H1 (cell line): ENCODE measurements around the gene TEAD2. TPM values are rescaled to one million over a fixed set of nuclear protein-coding genes. Genes with fewer than 3 reads are reported as not detected.
A peak's percentile ranks its signal among the peaks of the same experiment; 100 is the strongest.
"Not testable (repeated sequence)": the region's sequence is repeated elsewhere in the genome, so short reads cannot be mapped to it uniquely, and the experiment has no call there.

Experiments used
- CTCF ChIA-PET: fragments of 300-600 bp; sonication (Branson Sonifier 250); formaldehyde crosslinking; loops from one replicate; lab custom pipeline; 2021; ENCODE audit not compliant: partially characterized antibody; lab: Charles Lee
- POLR2A ChIA-PET: fragments of 300-600 bp; sonication (Branson Sonifier 250); formaldehyde crosslinking; loops from one replicate; lab custom pipeline; 2021; ENCODE audit warnings: inconsistent platforms; ENCODE audit not compliant: partially characterized antibody; lab: Charles Lee
- DNase-seq, 2 experiments: peaks; one replicate each; pipeline versions ENCODE4 v3.0.0 to v3.0.0-alpha.2; 2010 to 2022; ENCODE audit warnings: low spot score in 2 of 2, low read depth in 1 of 2, mixed read lengths in 1 of 2
- FAIRE-seq: peaks from 2 replicates; lab custom pipeline; 2011; peaks lifted over from hg19 to GRCh38; lab: Jason Lieb, UNC
- H2AFZ ChIP-seq: 2 replicates; pipeline ENCODE4 v1.8.1; 2012; ENCODE audit warnings: low read length, inconsistent platforms
- H2AK5ac ChIP-seq: 2 replicates; pipeline ENCODE4 v1.6.1; 2013; ENCODE audit warnings: low read depth, low read length
- H2BK120ac ChIP-seq: replicated peaks from 2 replicates; pipeline ENCODE3; 2013; ENCODE audit warnings: low read depth, low read length, inconsistent platforms
- H2BK12ac ChIP-seq: 2 replicates; pipeline ENCODE4 v1.6.1; 2013; ENCODE audit warnings: low read depth, low read length
- H2BK15ac ChIP-seq: 2 replicates; pipeline ENCODE4 v1.6.1; 2013; ENCODE audit warnings: low read length
- H2BK20ac ChIP-seq: 2 replicates; pipeline ENCODE4 v1.6.1; 2013; ENCODE audit warnings: low read length
- H2BK5ac ChIP-seq: 2 replicates; pipeline ENCODE4 v1.6.1; 2013; ENCODE audit warnings: low read depth, low read length
- H3K14ac ChIP-seq: 2 replicates; pipeline ENCODE4 v1.6.1; 2013; ENCODE audit warnings: inconsistent platforms; ENCODE audit not compliant: insufficient read length
- H3K18ac ChIP-seq: 2 replicates; pipeline ENCODE4 v1.6.1; 2013; ENCODE audit warnings: low read length; ENCODE audit errors: extremely low read depth
- H3K23ac ChIP-seq: 2 replicates; pipeline ENCODE4 v1.6.1; 2013; ENCODE audit warnings: inconsistent platforms; ENCODE audit not compliant: insufficient read length
- H3K23me2 ChIP-seq: 2 replicates; pipeline ENCODE4 v1.6.1; 2013; ENCODE audit warnings: low read depth, low read length
- H3K27ac ChIP-seq: 2 replicates; pipeline ENCODE4 v1.6.1; 2011; ENCODE audit warnings: low read depth, low read length, inconsistent platforms
- H3K27me3 ChIP-seq, 4 experiments: replicated peaks in 1 of 4; 1 replicate in 1 of 4; 2 replicates in 3 of 4; pipeline versions ENCODE4 v1.6.1 to v1.8.1; 2011 to 2013; ENCODE audit warnings: low read length in 3 of 4, mild to moderate bottlenecking in 3 of 4, inconsistent platforms in 2 of 4, mixed read lengths in 2 of 4, moderate library complexity in 1 of 4; ENCODE audit not compliant: control insufficient read depth in 3 of 4, insufficient read depth in 3 of 4; ENCODE audit errors: extremely low read depth in 1 of 4
- H3K36me3 ChIP-seq, 4 experiments: 2 replicates each; pipeline versions ENCODE4 v1.6.1 to v1.8.1; 2011 to 2013; ENCODE audit warnings: mild to moderate bottlenecking in 4 of 4, low read length in 3 of 4, moderate library complexity in 2 of 4, control low read depth in 1 of 4, inconsistent platforms in 1 of 4; ENCODE audit not compliant: insufficient read depth in 4 of 4, control insufficient read depth in 2 of 4
- H3K4ac ChIP-seq: replicated peaks from 2 replicates; pipeline ENCODE3; 2013; ENCODE audit warnings: low read length, low read depth, mixed read lengths, inconsistent platforms; ENCODE audit not compliant: insufficient read length
- H3K4me1 ChIP-seq, 4 experiments: replicated peaks in 1 of 4; 1 replicate in 1 of 4; 2 replicates in 3 of 4; pipeline versions ENCODE4 v1.6.1 to v1.8.1; 2011 to 2013; ENCODE audit warnings: low read length in 3 of 4, inconsistent platforms in 2 of 4, mixed read lengths in 1 of 4; ENCODE audit not compliant: insufficient read depth in 4 of 4, control insufficient read depth in 3 of 4
- H3K4me2 ChIP-seq, 2 experiments: 2 replicates each; pipeline versions ENCODE4 v1.6.1 to v1.8.1; 2011 to 2013; ENCODE audit warnings: low read depth in 2 of 2, low read length in 2 of 2, control low read depth in 1 of 2, inconsistent platforms in 1 of 2, mild to moderate bottlenecking in 1 of 2; ENCODE audit not compliant: insufficient read depth in 1 of 2
- H3K4me3 ChIP-seq, 4 experiments: fragments of 200-600, 300-600 bp in 1 of 4; sonication (generic), shearing (Covaris generic), sonication (Bioruptor Twin) in 1 of 4; 2 replicates each; pipeline versions ENCODE4 v1.5.1 to v1.8.1; 2011 to 2016; ENCODE audit warnings: low read length in 4 of 4, low read depth in 3 of 4, control low read depth in 2 of 4, inconsistent platforms in 2 of 4, mild to moderate bottlenecking in 2 of 4, mixed read lengths in 1 of 4, moderate library complexity in 1 of 4; ENCODE audit not compliant: insufficient read depth in 2 of 4; ENCODE audit errors: extremely low read depth in 1 of 4
- H3K56ac ChIP-seq: replicated peaks from 2 replicates; pipeline ENCODE3; 2013; ENCODE audit warnings: low read depth, mild to moderate bottlenecking, mixed read lengths, low read length, inconsistent platforms; ENCODE audit not compliant: insufficient read length
- H3K79me1 ChIP-seq: 2 replicates; pipeline ENCODE4 v1.6.1; 2013; ENCODE audit warnings: low read depth, low read length, control low read depth
- H3K79me2 ChIP-seq, 2 experiments: 2 replicates each; pipeline versions ENCODE4 v1.6.1 to v1.8.1; 2012 to 2013; ENCODE audit warnings: low read length in 2 of 2, mild to moderate bottlenecking in 2 of 2, inconsistent platforms in 1 of 2; ENCODE audit not compliant: insufficient read depth in 2 of 2, control insufficient read depth in 1 of 2
- H3K9ac ChIP-seq, 4 experiments: replicated peaks in 1 of 4; 1 replicate in 1 of 4; 2 replicates in 3 of 4; pipeline versions ENCODE4 v1.6.1 to v1.8.1; 2011 to 2013; ENCODE audit warnings: low read depth in 3 of 4, low read length in 3 of 4, control low read depth in 2 of 4, mild to moderate bottlenecking in 2 of 4, moderate library complexity in 2 of 4, inconsistent platforms in 1 of 4; ENCODE audit errors: extremely low read depth in 1 of 4
- H3K9me3 ChIP-seq, 2 experiments: 2 replicates each; pipeline versions ENCODE4 v1.6.1 to v1.8.1; 2012 to 2013; ENCODE audit warnings: mild to moderate bottlenecking in 2 of 2, moderate library complexity in 2 of 2, control low read depth in 1 of 2, inconsistent platforms in 1 of 2, low read depth in 1 of 2, low read length in 1 of 2, mixed read lengths in 1 of 2; ENCODE audit not compliant: insufficient read depth in 2 of 2
- H4K20me1 ChIP-seq, 2 experiments: replicated peaks in 1 of 2; 2 replicates each; pipeline versions ENCODE3 to v1.8.1; 2011 to 2013; ENCODE audit warnings: inconsistent platforms in 2 of 2, low read length in 2 of 2, mild to moderate bottlenecking in 1 of 2; ENCODE audit not compliant: insufficient read depth in 2 of 2, control insufficient read depth in 1 of 2
- H4K5ac ChIP-seq: 2 replicates; pipeline ENCODE4 v1.6.1; 2013; ENCODE audit warnings: low read length, low read depth, mixed read lengths, inconsistent platforms; ENCODE audit not compliant: insufficient read length
- H4K8ac ChIP-seq: 2 replicates; pipeline ENCODE4 v1.8.0; 2013; ENCODE audit warnings: mild to moderate bottlenecking, moderate library complexity, low read length, inconsistent platforms; ENCODE audit not compliant: insufficient read depth; ENCODE audit errors: extremely low read depth
- H4K91ac ChIP-seq: replicated peaks from 2 replicates; pipeline ENCODE3; 2013; ENCODE audit warnings: low read length, mixed read lengths, inconsistent platforms; ENCODE audit not compliant: insufficient read length
- KDM1A ChIP-seq: fragments of 200-600, 300-600 bp; sonication (generic); IDR thresholded peaks from 2 replicates; pipeline ENCODE4 v1.7.1; 2016; ENCODE audit warnings: mild to moderate bottlenecking, low read length, borderline replicate concordance
- WGBS, 2 experiments: shearing (Covaris generic) in 1 of 2; methylation state at CpG; one replicate each; pipeline versions ENCODE4 v1.1.6 to v1.1.7; 2013 to 2015; ENCODE audit warnings: low lambda C conversion rate in 2 of 2, mixed read lengths in 2 of 2, inconsistent platforms in 1 of 2, low coverage in 1 of 2, missing lambda C conversion rate in 1 of 2; ENCODE audit not compliant: insufficient replicate concordance in 2 of 2, insufficient coverage in 1 of 2, insufficient read length in 1 of 2; ENCODE audit errors: extremely low coverage in 1 of 2, missing lambda C conversion rate in 1 of 2; 5-methylcytosine and 5-hydroxymethylcytosine counted together
- polyA plus RNA-seq, 7 experiments: library from polyadenylated mRNA; depleted of rRNA in 3 of 7; stranded (reverse) in 5 of 7; unstranded in 2 of 7; fragments of >200 nt in 5 of 7; fragments of 200-250 nt in 2 of 7; gene quantifications; 1 replicate in 5 of 7; 2 replicates in 1 of 7; 4 replicates in 1 of 7; pipeline versions ENCODE4 v1.2.1 to v1.2.3, GENCODE V29; 2011 to 2013; ENCODE audit warnings: missing spikeins in 2 of 7, mixed read lengths in 2 of 7
- total RNA-seq: library from RNA; stranded (reverse); fragmentation: NEBNext Ultra II Directional; extraction: Animal tissue kit (Norgen Biotek cat#: 25700); gene quantifications from 2 replicates; pipeline ENCODE4 v1.2.1, GENCODE V29; 2021

TEAD2 gene
- total and polyA plus RNA-seq, 2 of the 8 experiments (the other 6 are each of a cell fraction or from before 2014, with no cell fraction given) = 87.6 to 146 TPM

GRCh38 chr19:49298653-49299052 is 63.6 kb downstream of the TEAD2 start:
- H3K23me2 ChIP-seq, H3K27me3 ChIP-seq, H3K4me2 ChIP-seq, H4K20me1 ChIP-seq, H2BK5ac ChIP-seq, H3K9me3 ChIP-seq, H3K18ac ChIP-seq, H3K27ac ChIP-seq, H2AK5ac ChIP-seq, H3K79me2 ChIP-seq, H3K4ac ChIP-seq, H2BK12ac ChIP-seq, H4K91ac ChIP-seq, H3K23ac ChIP-seq, H2BK120ac ChIP-seq, H3K4me1 ChIP-seq, H3K56ac ChIP-seq, H4K8ac ChIP-seq, H3K14ac ChIP-seq, H3K4me3 ChIP-seq, H3K9ac ChIP-seq, DNase-seq, H2BK15ac ChIP-seq, POLR2A ChIA-PET, H2BK20ac ChIP-seq, H3K79me1 ChIP-seq, H4K5ac ChIP-seq, H3K36me3 ChIP-seq, H2AFZ ChIP-seq: not testable (repeated sequence)
- CTCF ChIA-PET = interaction anchor here (0.6 to 1.1 kb wide), 2 partner anchors 14 to 38 kb away, joined by 3 read pairs; no protein-coding TSS in a partner anchor
- peak; percentile 22; the same call in 1 of the 2 replicates for TF ChIP-seq KDM1A
- FAIRE-seq = peak; percentile 36
- 83% methylated on average over 3 of the region's 3 CpGs; no CpG with 5 or more reads in 1 of the 2 experiments for WGBS, 2 experiments
